Right forelimb (tissue), 1 donor: ENCODE data around the gene TBC1D9.

Source experiments
- DNase-seq: peaks from one replicate; pipeline ENCODE4 v3.0.0-alpha.2; 2018

Gene TBC1D9

GRCh38 chr4:140688711-140689598 lies 67.2 kb downstream of the TBC1D9 start:
- no peak for DNase-seq

- DNase-seq = no peak
Measured at GRCh38 chr4:140686796-140687195, 69.4 kb downstream of the TBC1D9 start.

GRCh38 chr4:140684314-140684713 lies 71.9 kb downstream of the TBC1D9 start:
- no peak for DNase-seq

GRCh38 chr4:140681201-140681600 lies 75.0 kb downstream of the TBC1D9 start:
- DNase-seq = no peak

- DNase-seq = no peak
Measured at GRCh38 chr4:140680686-140681085, 75.5 kb downstream of the TBC1D9 start.

- no peak for DNase-seq
Measured at GRCh38 chr4:140679576-140679975, 76.6 kb downstream of the TBC1D9 start.

- no peak for DNase-seq
Measured at GRCh38 chr4:140675599-140676231, 80.5 kb downstream of the TBC1D9 start.

- DNase-seq = no peak
Measured at GRCh38 chr4:140673729-140674128, 82.5 kb downstream of the TBC1D9 start.

GRCh38 chr4:140672416-140672815 lies 83.8 kb downstream of the TBC1D9 start:
- DNase-seq = no peak

- no peak for DNase-seq
Measured at GRCh38 chr4:140668111-140668510, 88.1 kb downstream of the TBC1D9 start.

- no peak for DNase-seq
Measured at GRCh38 chr4:140666889-140667614, 89.1 kb downstream of the TBC1D9 start.

- DNase-seq = no peak
Measured at GRCh38 chr4:140662082-140662869, 93.9 kb downstream of the TBC1D9 start.

GRCh38 chr4:140661550-140661949 lies 94.6 kb downstream of the TBC1D9 start:
- no peak for DNase-seq

- no peak for DNase-seq
Measured at GRCh38 chr4:140659943-140660700, 96.1 kb downstream of the TBC1D9 start.

GRCh38 chr4:140654495-140654814 lies 101.7 kb downstream of the TBC1D9 start:
- no peak for DNase-seq

- DNase-seq = no peak
Measured at GRCh38 chr4:140653718-140654494, 102.3 kb downstream of the TBC1D9 start.

- no peak for DNase-seq
Measured at GRCh38 chr4:140652601-140653000, 103.6 kb downstream of the TBC1D9 start.

GRCh38 chr4:140648716-140649308 lies 107.4 kb downstream of the TBC1D9 start:
- DNase-seq = no peak

GRCh38 chr4:140645614-140646412 lies 110.4 kb downstream of the TBC1D9 start:
- no peak for DNase-seq

GRCh38 chr4:140645196-140645595 lies 111.0 kb downstream of the TBC1D9 start:
- DNase-seq = no peak
